Measurements from ENCODE around the gene SLCO3A1. TPM values are rescaled to one million over a fixed set of nuclear protein-coding genes. Genes with fewer than 3 reads are reported as not detected.

The SLCO3A1 gene
- total and polyA plus RNA-seq, 9 donors = 1.7 to 8.6 (median 4.5) TPM

- H3K4me3 ChIP-seq (ENCODE audit: low read length) = no peak overlapping the region
- peaks cover 5% of the 10 kb centered on the region for H3K4me1 ChIP-seq (ENCODE audit: control insufficient read depth, insufficient read depth, low read length)
- DNase-seq = no peak
- H3K27ac ChIP-seq (ENCODE audit: low read length) = no peak overlapping the region
- H3K27me3 ChIP-seq (ENCODE audit: control insufficient read depth, insufficient read depth, low read length) = no peaks in the 10 kb centered on the region
- H3K9me3 ChIP-seq (replicated peaks; ENCODE audit: control insufficient read depth, low read depth, low read length) = peaks cover 3% of the 10 kb centered on the region
- no peaks in the 10 kb centered on the region for H3K36me3 ChIP-seq (ENCODE audit: control insufficient read depth, insufficient read depth, low read length)
- no CpG with 5 or more reads among the region's 2 CpGs for WGBS (ENCODE audit: insufficient coverage)
Measured at GRCh38 chr15:91929509-91929908, 76.0 kb downstream of the SLCO3A1 start.

- H3K4me1 ChIP-seq (ENCODE audit: control insufficient read depth, insufficient read depth, low read length) = peaks cover 5% of the 10 kb centered on the region
- no peak overlapping the region for H3K27ac ChIP-seq (ENCODE audit: low read length)
- WGBS (ENCODE audit: insufficient coverage) = 51% methylated on average over 2 of the region's 2 CpGs
- no peak overlapping the region for H3K4me3 ChIP-seq (ENCODE audit: low read length)
- H3K27me3 ChIP-seq (ENCODE audit: control insufficient read depth, insufficient read depth, low read length) = no peaks in the 10 kb centered on the region
- H3K9me3 ChIP-seq (replicated peaks; ENCODE audit: control insufficient read depth, low read depth, low read length) = peaks cover 3% of the 10 kb centered on the region
- DNase-seq = no peak
- no peaks in the 10 kb centered on the region for H3K36me3 ChIP-seq (ENCODE audit: control insufficient read depth, insufficient read depth, low read length)
Measured at GRCh38 chr15:91930092-91930491, 76.6 kb downstream of the SLCO3A1 start.

- Histone ChIP-seq H3K4me1 (ENCODE audit: control insufficient read depth, insufficient read depth, low read length) (peaks cover 5% of the 10 kb centered on the region), H3K9me3 (replicated peaks; ENCODE audit: control insufficient read depth, low read depth, low read length) (peaks cover 3% of the 10 kb centered on the region), H3K36me3 (ENCODE audit: control insufficient read depth, insufficient read depth, low read length) (no peaks in the 10 kb centered on the region), H3K27ac (ENCODE audit: low read length) (peak overlapping the region; percentile 36), H3K4me3 (ENCODE audit: low read length) (no peak overlapping the region), H3K27me3 (ENCODE audit: control insufficient read depth, insufficient read depth, low read length) (no peaks in the 10 kb centered on the region)
- WGBS (ENCODE audit: insufficient coverage) = 67% methylated on average over 1 of the region's 7 CpGs
- DNase-seq = peak; percentile 53
Measured at GRCh38 chr15:91936182-91936775, 82.8 kb downstream of the SLCO3A1 start.

GRCh38 chr15:91936927-91937326 lies 83.4 kb downstream of the SLCO3A1 start:
- Histone ChIP-seq H3K27ac (ENCODE audit: low read length) (no peak overlapping the region), H3K4me1 (ENCODE audit: control insufficient read depth, insufficient read depth, low read length) (peaks cover 5% of the 10 kb centered on the region), H3K4me3 (ENCODE audit: low read length) (no peak overlapping the region), H3K9me3 (replicated peaks; ENCODE audit: control insufficient read depth, low read depth, low read length) (peaks cover 3% of the 10 kb centered on the region), H3K27me3 (ENCODE audit: control insufficient read depth, insufficient read depth, low read length) (no peaks in the 10 kb centered on the region), H3K36me3 (ENCODE audit: control insufficient read depth, insufficient read depth, low read length) (no peaks in the 10 kb centered on the region)
- WGBS (ENCODE audit: insufficient coverage) = 22% methylated on average over 2 of the region's 4 CpGs
- no peak for DNase-seq

GRCh38 chr15:91938136-91938535 lies 84.6 kb downstream of the SLCO3A1 start:
- peaks cover 10% of the 10 kb centered on the region for H3K4me1 ChIP-seq (ENCODE audit: control insufficient read depth, insufficient read depth, low read length)
- no CpG with 5 or more reads among the region's 3 CpGs for WGBS (ENCODE audit: insufficient coverage)
- no peaks in the 10 kb centered on the region for H3K27me3 ChIP-seq (ENCODE audit: control insufficient read depth, insufficient read depth, low read length)
- no peak overlapping the region for H3K4me3 ChIP-seq (ENCODE audit: low read length)
- no peak overlapping the region for H3K27ac ChIP-seq (ENCODE audit: low read length)
- H3K36me3 ChIP-seq (ENCODE audit: control insufficient read depth, insufficient read depth, low read length) = no peaks in the 10 kb centered on the region
- H3K9me3 ChIP-seq (replicated peaks; ENCODE audit: control insufficient read depth, low read depth, low read length) = peaks cover 3% of the 10 kb centered on the region
- no peak for DNase-seq

- no peak overlapping the region for H3K4me3 ChIP-seq (ENCODE audit: low read length)
- no peak for DNase-seq
- no peaks in the 10 kb centered on the region for H3K36me3 ChIP-seq (ENCODE audit: control insufficient read depth, insufficient read depth, low read length)
- 85% methylated on average over 8 of the region's 8 CpGs for WGBS (ENCODE audit: insufficient coverage)
- no peaks in the 10 kb centered on the region for H3K27me3 ChIP-seq (ENCODE audit: control insufficient read depth, insufficient read depth, low read length)
- H3K9me3 ChIP-seq (replicated peaks; ENCODE audit: control insufficient read depth, low read depth, low read length) = no peaks in the 10 kb centered on the region
- peaks cover 10% of the 10 kb centered on the region for H3K4me1 ChIP-seq (ENCODE audit: control insufficient read depth, insufficient read depth, low read length)
- H3K27ac ChIP-seq (ENCODE audit: low read length) = no peak overlapping the region
Measured at GRCh38 chr15:91939403-91939831, 85.9 kb downstream of the SLCO3A1 start.

GRCh38 chr15:91940496-91941381 lies 87.2 kb downstream of the SLCO3A1 start:
- Histone ChIP-seq H3K4me1 (ENCODE audit: control insufficient read depth, insufficient read depth, low read length) (peaks cover 10% of the 10 kb centered on the region), H3K36me3 (ENCODE audit: control insufficient read depth, insufficient read depth, low read length) (no peaks in the 10 kb centered on the region), H3K9me3 (replicated peaks; ENCODE audit: control insufficient read depth, low read depth, low read length) (no peaks in the 10 kb centered on the region), H3K4me3 (ENCODE audit: low read length) (no peak overlapping the region), H3K27ac (ENCODE audit: low read length) (no peak overlapping the region), H3K27me3 (ENCODE audit: control insufficient read depth, insufficient read depth, low read length) (no peaks in the 10 kb centered on the region)
- DNase-seq = no peak
- WGBS (ENCODE audit: insufficient coverage) = 57% methylated on average over 4 of the region's 8 CpGs

GRCh38 chr15:91941871-91942658 lies 88.6 kb downstream of the SLCO3A1 start:
- H3K36me3 ChIP-seq (ENCODE audit: control insufficient read depth, insufficient read depth, low read length) = no peaks in the 10 kb centered on the region
- DNase-seq = peak; percentile 36
- peaks cover 3% of the 10 kb centered on the region for H3K27me3 ChIP-seq (ENCODE audit: control insufficient read depth, insufficient read depth, low read length)
- H3K9me3 ChIP-seq (replicated peaks; ENCODE audit: control insufficient read depth, low read depth, low read length) = no peaks in the 10 kb centered on the region
- H3K4me1 ChIP-seq (ENCODE audit: control insufficient read depth, insufficient read depth, low read length) = peaks cover 12% of the 10 kb centered on the region
- 79% methylated on average over 2 of the region's 9 CpGs for WGBS (ENCODE audit: insufficient coverage)
- peak overlapping the region; percentile 55 for H3K27ac ChIP-seq (ENCODE audit: low read length)
- H3K4me3 ChIP-seq (ENCODE audit: low read length) = no peak overlapping the region

GRCh38 chr15:91942720-91943394 lies 89.3 kb downstream of the SLCO3A1 start:
- no peaks in the 10 kb centered on the region for H3K9me3 ChIP-seq (replicated peaks; ENCODE audit: control insufficient read depth, low read depth, low read length)
- peaks cover 3% of the 10 kb centered on the region for H3K27me3 ChIP-seq (ENCODE audit: control insufficient read depth, insufficient read depth, low read length)
- DNase-seq = peak; percentile 95
- H3K4me3 ChIP-seq (ENCODE audit: low read length) = no peak overlapping the region
- H3K27ac ChIP-seq (ENCODE audit: low read length) = peak overlapping the region; percentile 55
- peaks cover 17% of the 10 kb centered on the region for H3K4me1 ChIP-seq (ENCODE audit: control insufficient read depth, insufficient read depth, low read length)
- 28% methylated on average over 7 of the region's 9 CpGs for WGBS (ENCODE audit: insufficient coverage)
- no peaks in the 10 kb centered on the region for H3K36me3 ChIP-seq (ENCODE audit: control insufficient read depth, insufficient read depth, low read length)
